Cortex of kidney (tissue), 1 donor: ENCODE results near the gene HSPB7.
"Not testable (repeated sequence)": the region's sequence is repeated elsewhere in the genome, so short reads cannot be mapped to it uniquely, and the experiment has no call there.

Experiments used
- DNase-seq: peaks from one replicate; lab custom pipeline; 2025; lab: John Stamatoyannopoulos, UW

HSPB7 gene

GRCh38 chr1:16017461-16018303, at the start of gene HSPB7:
TSS of gene HSPB7 (minus strand) at chr1:16018043. CDS start at chr1:16017963, 80 bp downstream.
- DNase-seq, result no peak

GRCh38 chr1:16067127-16067768, 49.4 kb upstream of the HSPB7 start:
- DNase-seq, result no peak

- DNase-seq, result no peak
Observed at GRCh38 chr1:16066245-16066644, 48.4 kb upstream of the HSPB7 start.

GRCh38 chr1:16065269-16065576, 47.4 kb upstream of the HSPB7 start:
- no peak for DNase-seq

GRCh38 chr1:16064536-16065268, 46.9 kb upstream of the HSPB7 start:
- no peak for DNase-seq

GRCh38 chr1:16063921-16064320, 46.1 kb upstream of the HSPB7 start:
- DNase-seq, result no peak

GRCh38 chr1:16063226-16063829, 45.5 kb upstream of the HSPB7 start:
- DNase-seq, result no peak

- DNase-seq, result not testable (repeated sequence)
Observed at GRCh38 chr1:16062687-16063075, 44.8 kb upstream of the HSPB7 start.

- not testable (repeated sequence) for DNase-seq
Observed at GRCh38 chr1:16061989-16062686, 44.3 kb upstream of the HSPB7 start.

- DNase-seq, result no peak
Observed at GRCh38 chr1:16061266-16061665, 43.4 kb upstream of the HSPB7 start.

GRCh38 chr1:16058394-16059120, 40.7 kb upstream of the HSPB7 start:
- not testable (repeated sequence) for DNase-seq

GRCh38 chr1:16057314-16057915, 39.6 kb upstream of the HSPB7 start:
- DNase-seq, result not testable (repeated sequence)

GRCh38 chr1:16056521-16056912, 38.7 kb upstream of the HSPB7 start:
- DNase-seq, result not testable (repeated sequence)

- no peak for DNase-seq
Observed at GRCh38 chr1:16055613-16056520, 38.0 kb upstream of the HSPB7 start.

- no peak for DNase-seq
Observed at GRCh38 chr1:16054598-16055540, 37.0 kb upstream of the HSPB7 start.

GRCh38 chr1:16053781-16054502, 36.1 kb upstream of the HSPB7 start:
- no peak for DNase-seq

- not testable (repeated sequence) for DNase-seq
Observed at GRCh38 chr1:16051949-16052348, 34.1 kb upstream of the HSPB7 start.

- DNase-seq, result no peak
Observed at GRCh38 chr1:16051039-16051438, 33.2 kb upstream of the HSPB7 start.
